ENCODE results near the gene OR8B12.
"Not testable (repeated sequence)": the region's sequence is repeated elsewhere in the genome, so short reads cannot be mapped to it uniquely, and the experiment has no call there.

OR8B12 gene

GRCh38 chr11:124519850-124520549 is 23.5 kb downstream of the OR8B12 start:
- no peak for FAIRE-seq

- no peak for FAIRE-seq
Observed at GRCh38 chr11:124518989-124519451, 24.4 kb downstream of the OR8B12 start.

DNA sequence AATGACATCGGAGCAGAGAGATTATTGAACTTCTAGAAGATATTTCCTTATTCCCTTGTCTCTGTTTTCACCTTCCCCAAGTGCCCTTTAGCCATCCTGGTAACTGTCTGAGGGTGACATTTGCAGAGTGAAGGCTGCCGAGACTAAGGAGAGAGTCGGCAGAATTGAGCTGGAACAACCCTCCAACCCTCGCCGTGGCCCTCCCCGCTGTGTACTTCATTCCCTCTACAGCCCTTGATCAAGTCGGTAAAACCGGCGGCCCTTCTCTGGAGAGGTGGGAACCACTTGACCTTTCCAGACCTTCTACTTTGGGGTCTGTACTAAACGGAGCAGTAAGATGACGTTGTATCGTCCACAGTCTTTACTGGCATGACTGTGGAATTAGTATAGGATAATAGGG is 26.1 kb downstream of the OR8B12 start:
- no peak for FAIRE-seq

- not testable (repeated sequence) for FAIRE-seq
Observed at GRCh38 chr11:124514675-124515074, 28.8 kb downstream of the OR8B12 start.

DNA sequence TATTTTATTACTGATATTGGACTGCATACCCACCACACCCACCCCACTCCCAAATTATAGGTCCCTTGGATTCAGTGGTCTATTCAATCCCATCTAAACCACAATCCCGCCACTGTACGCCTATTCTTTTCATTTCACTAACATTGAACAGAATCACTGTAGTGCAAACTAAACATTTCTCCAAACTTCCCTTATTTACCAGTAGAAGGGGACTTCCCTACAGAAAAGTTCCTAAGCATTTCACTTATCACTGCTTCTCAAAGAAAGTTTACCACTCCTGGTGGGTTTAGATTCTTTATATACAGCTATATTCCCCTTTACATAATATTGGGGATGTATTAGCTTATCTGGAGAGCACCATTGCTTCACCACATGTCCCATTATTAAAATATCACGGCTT is 29.3 kb downstream of the OR8B12 start:
- no peak for FAIRE-seq

- FAIRE-seq = no peak
Observed at GRCh38 chr11:124511745-124512144, 31.7 kb downstream of the OR8B12 start.

GRCh38 chr11:124510279-124510678 is 33.2 kb downstream of the OR8B12 start:
- no peak for FAIRE-seq

DNA sequence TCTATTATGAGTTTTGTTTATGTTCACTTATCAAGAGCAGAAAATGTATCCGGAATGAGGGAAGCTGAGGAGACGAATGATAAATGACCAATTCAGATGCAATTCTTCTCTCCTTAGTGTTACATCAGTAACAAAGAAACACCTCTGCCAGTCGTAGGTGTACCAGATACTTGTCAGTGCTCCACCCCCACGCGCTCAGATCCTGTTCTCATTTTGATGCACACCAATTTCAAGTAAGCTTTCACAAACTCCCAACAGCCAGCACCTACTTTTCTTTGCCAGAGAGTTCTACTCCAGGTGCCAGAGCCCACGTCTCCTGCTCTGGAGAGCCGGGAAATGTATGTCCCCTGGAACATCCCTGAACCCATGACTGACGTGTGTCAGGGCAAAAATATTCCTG is 43.7 kb downstream of the OR8B12 start:
- FAIRE-seq = no peak

- FAIRE-seq = no peak
Observed at GRCh38 chr11:124493016-124493655, 50.3 kb downstream of the OR8B12 start.

Measured in endometrium (tissue), 2 donors.